GM20000 (cell line): ENCODE measurements around the gene ACSL4.
"Not testable (repeated sequence)": the region's sequence is repeated elsewhere in the genome, so short reads cannot be mapped to it uniquely, and the experiment has no call there.

Experiments
- DNase-seq: peaks from one replicate; pipeline ENCODE4 v3.0.0; 2012; ENCODE audit warnings: low spot score
- CTCF ChIP-seq: IDR thresholded peaks from 2 replicates; pipeline ENCODE4 v1.5.1; 2012; ENCODE audit warnings: mild to moderate bottlenecking, control low read depth; ENCODE audit errors: extremely low read depth, missing control alignments

The ACSL4 gene

GRCh38 chrX:109732017-109732801, 848 bp downstream of the ACSL4 start:
- TF ChIP-seq CTCF, result no peak
- DNase-seq, result no peak

GRCh38 chrX:109728173-109728535, 4.9 kb downstream of the ACSL4 start:
- TF ChIP-seq CTCF, result no peak
- no peak for DNase-seq

GRCh38 chrX:109724971-109725370, 8.1 kb downstream of the ACSL4 start:
- DNase-seq, result not testable (repeated sequence)

GRCh38 chrX:109720947-109721346, 12.1 kb downstream of the ACSL4 start:
- no peak for DNase-seq
- no peak for TF ChIP-seq CTCF

- no peak for DNase-seq
Observed at GRCh38 chrX:109719264-109719663, 13.8 kb downstream of the ACSL4 start.

GRCh38 chrX:109716431-109717028, 16.5 kb downstream of the ACSL4 start:
- no peak for TF ChIP-seq CTCF
- no peak for DNase-seq

More at GRCh38 chrX:109719264-109719663, 13.8 kb downstream of the ACSL4 start:
- TF ChIP-seq CTCF, result no peak

GRCh38 chrX:109714340-109714958, 18.6 kb downstream of the ACSL4 start:
- DNase-seq, result no peak

More at GRCh38 chrX:109714340-109714958, 18.6 kb downstream of the ACSL4 start:
- no peak for TF ChIP-seq CTCF
